Spleen (tissue), 7 donors: ENCODE data around the gene USP15.

Source experiments
- POLR2A ChIP-seq, 3 donors: fragments of 450-650 bp; IDR thresholded peaks; one replicate each; pipeline ENCODE4 v1.5.1; 2017; ENCODE audit warnings: antibody characterized with exemption in 3 of 3, mild to moderate bottlenecking in 1 of 3
- TF ChIP-seq, protein P1 (sequence below), 11 experiments: fragments of 200-600 bp in 7 of 11; fragments of 450-650 bp in 4 of 11; sonication (generic) in 4 of 11; IDR thresholded peaks in 8 of 11; conservative IDR thresholded peaks in 3 of 11; 1 replicate in 7 of 11; 2 replicates in 4 of 11; pipeline versions ENCODE4 v1.4.0 to v1.8.0; 2016 to 2021; ENCODE audit warnings: antibody characterized with exemption in 11 of 11, inconsistent platforms in 4 of 11, mild to moderate bottlenecking in 1 of 11
- donor health status: DM: no; HTN: no; CAD: no; lungs with moderate emphysema.
- donor health status: DM: no; HTN: no; CAD: no.
- donor health status: DM: no; HTN: no; CAD: no.

DNA sequence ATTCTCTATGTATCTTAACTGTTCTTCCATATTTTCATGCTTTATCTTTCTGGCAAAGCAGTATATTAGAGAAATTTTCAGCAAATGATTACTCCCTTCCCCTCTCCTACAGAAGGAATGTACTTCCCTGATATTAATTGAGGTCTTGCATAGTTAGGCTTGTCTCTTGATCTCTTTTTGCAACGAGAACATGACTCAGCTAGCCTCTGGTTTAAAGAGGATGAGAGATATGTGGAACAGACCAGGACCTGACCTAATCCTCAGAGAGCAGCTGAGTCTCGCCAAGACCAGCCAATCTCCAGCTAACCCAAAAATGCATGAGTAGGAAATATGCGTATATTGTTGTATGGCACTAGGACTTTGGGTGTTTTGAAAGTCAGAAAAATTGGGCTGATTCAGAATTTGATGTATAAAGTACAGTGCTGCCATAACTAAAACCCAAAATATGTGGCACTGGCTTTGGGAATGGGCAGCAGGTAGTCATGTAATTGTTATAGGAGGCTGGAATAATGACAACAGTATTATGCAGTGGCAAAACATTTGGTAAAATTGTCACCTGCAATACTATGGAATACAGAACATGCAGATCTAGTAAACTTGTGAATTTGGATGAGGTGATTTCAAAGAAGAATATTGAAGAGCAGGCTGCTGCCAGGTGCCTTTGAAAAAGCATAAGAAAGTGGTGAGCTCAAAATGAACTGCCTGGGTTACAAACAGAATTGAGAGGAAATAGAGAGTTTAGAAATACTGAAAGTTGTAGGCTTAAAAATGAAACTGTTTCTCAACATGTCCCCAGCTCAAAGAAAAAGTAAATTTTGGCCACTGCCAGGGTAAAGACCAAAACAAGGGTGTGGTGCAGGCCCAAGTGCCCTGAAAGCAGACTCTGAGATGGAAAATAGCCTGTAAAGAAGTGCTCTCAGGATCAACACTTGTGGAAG is 9.3 kb upstream of the USP15 start:
- TF ChIP-seq, protein P1, sequence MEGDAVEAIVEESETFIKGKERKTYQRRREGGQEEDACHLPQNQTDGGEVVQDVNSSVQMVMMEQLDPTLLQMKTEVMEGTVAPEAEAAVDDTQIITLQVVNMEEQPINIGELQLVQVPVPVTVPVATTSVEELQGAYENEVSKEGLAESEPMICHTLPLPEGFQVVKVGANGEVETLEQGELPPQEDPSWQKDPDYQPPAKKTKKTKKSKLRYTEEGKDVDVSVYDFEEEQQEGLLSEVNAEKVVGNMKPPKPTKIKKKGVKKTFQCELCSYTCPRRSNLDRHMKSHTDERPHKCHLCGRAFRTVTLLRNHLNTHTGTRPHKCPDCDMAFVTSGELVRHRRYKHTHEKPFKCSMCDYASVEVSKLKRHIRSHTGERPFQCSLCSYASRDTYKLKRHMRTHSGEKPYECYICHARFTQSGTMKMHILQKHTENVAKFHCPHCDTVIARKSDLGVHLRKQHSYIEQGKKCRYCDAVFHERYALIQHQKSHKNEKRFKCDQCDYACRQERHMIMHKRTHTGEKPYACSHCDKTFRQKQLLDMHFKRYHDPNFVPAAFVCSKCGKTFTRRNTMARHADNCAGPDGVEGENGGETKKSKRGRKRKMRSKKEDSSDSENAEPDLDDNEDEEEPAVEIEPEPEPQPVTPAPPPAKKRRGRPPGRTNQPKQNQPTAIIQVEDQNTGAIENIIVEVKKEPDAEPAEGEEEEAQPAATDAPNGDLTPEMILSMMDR (IDR thresholded peaks at IDR 0.05 in 8 of 11, conservative IDR thresholded peaks at IDR 0.05 in 3 of 11), result no peak
- no peak for TF ChIP-seq POLR2A (IDR thresholded peaks at IDR 0.05)
